Lung (tissue), 12 donors: Measurements from ENCODE around the gene COBL. TPM values are rescaled to one million over a fixed set of nuclear protein-coding genes. Genes with fewer than 3 reads are reported as not detected.
A peak's percentile ranks its signal among the peaks of the same experiment; 100 is the strongest.

Experiments used
- ATAC-seq: fragments of 200-7000 bp; cut with Tn5 transposase; one replicate; pipeline ENCODE4 v1.9.1; 2020; ENCODE audit warnings: moderate number of reproducible peaks; ENCODE audit not compliant: insufficient read depth, low FRiP score
- DNase-seq, 3 donors: peaks; one replicate each; pipeline ENCODE4 v3.0.0-alpha.2; 2013 to 2017
- H3K27ac ChIP-seq, 2 donors: one replicate each; pipeline ENCODE4 v1.5.1; 2013; ENCODE audit warnings: mild to moderate bottlenecking in 2 of 2, moderate library complexity in 2 of 2, control low read depth in 1 of 2, inconsistent platforms in 1 of 2, low read depth in 1 of 2, low read length in 1 of 2
- H3K27me3 ChIP-seq, 3 donors: one replicate each; pipeline ENCODE4 v1.5.1; 2013; ENCODE audit warnings: low read length in 2 of 3; ENCODE audit not compliant: control insufficient read depth in 3 of 3, insufficient read depth in 3 of 3
- H3K36me3 ChIP-seq, 4 donors: one replicate each; pipeline ENCODE4 v1.5.1; 2013; ENCODE audit warnings: low read length in 4 of 4, mild to moderate bottlenecking in 1 of 4, moderate library complexity in 1 of 4; ENCODE audit not compliant: control insufficient read depth in 4 of 4, insufficient read depth in 4 of 4
- H3K4me1 ChIP-seq, 5 donors: one replicate each; pipeline ENCODE4 v1.5.1; 2013; ENCODE audit warnings: low read length in 5 of 5, mild to moderate bottlenecking in 2 of 5, moderate library complexity in 1 of 5; ENCODE audit not compliant: control insufficient read depth in 5 of 5, insufficient read depth in 5 of 5
- H3K4me3 ChIP-seq: one replicate; pipeline ENCODE4 v1.5.1; 2013; ENCODE audit warnings: mild to moderate bottlenecking, control low read depth, moderate library complexity
- H3K9ac ChIP-seq, 2 donors: one replicate each; pipeline ENCODE4 v1.5.1; 2013; ENCODE audit warnings: low read length in 2 of 2, control low read depth in 1 of 2; ENCODE audit not compliant: insufficient read depth in 1 of 2
- H3K9me3 ChIP-seq, 4 donors: one replicate each; pipeline ENCODE4 v1.5.1; 2013; ENCODE audit warnings: low read length in 3 of 4, mild to moderate bottlenecking in 1 of 4, moderate library complexity in 1 of 4; ENCODE audit not compliant: control insufficient read depth in 4 of 4, insufficient read depth in 3 of 4
- CTCF ChIP-seq: IDR thresholded peaks from 2 replicates; pipeline ENCODE4 v1.5.1; 2012; ENCODE audit warnings: mild to moderate bottlenecking; ENCODE audit errors: control extremely low read depth, extremely low read depth
- WGBS, 2 donors: extraction: QIAGEN DNeasy Blood & Tissue Kit; methylation state at CpG; one replicate each; pipeline ENCODE4 v1.1.7; 2013; 5-methylcytosine and 5-hydroxymethylcytosine counted together
- polyA plus RNA-seq, 2 donors: library from polyadenylated mRNA; stranded (reverse); fragments of 200-250 nt; gene quantifications; one replicate each; pipeline ENCODE4 v1.2.1, GENCODE V29; 2013
- total RNA-seq, 2 donors: library from RNA; depleted of rRNA in 1 of 2; stranded (reverse); fragments of >200 nt in 1 of 2; gene quantifications; one replicate each; pipeline ENCODE4 v1.2.1, GENCODE V29; 2014 to 2021
- donor health status: control.
- donor health status: control.
- donor health status: Bipolar disorder and iron deficiency.
- donor health status: healthy.
- donor health status: DM: yes; HTN: yes; CAD: no.

COBL gene
- total and polyA plus RNA-seq, 4 donors, result 6.3 to 38.1 (median 15.0) TPM

- 76 to 87% methylated on average over 6 of the region's 6 CpGs for WGBS, 2 donors
- no peak for TF ChIP-seq CTCF
- Histone ChIP-seq H3K9ac (no peak overlapping the region), H3K27me3 (no peaks in the 10 kb centered on the region), H3K4me3 (no peak overlapping the region), H3K4me1 (peaks cover 0 to 2% (median 0%) of the 10 kb centered on the region in 5 donors), H3K9me3 (no peaks in the 10 kb centered on the region), H3K36me3 (no peaks in the 10 kb centered on the region), H3K27ac (no peak overlapping the region)
- DNase-seq, result peak in 2 of 3 donors; percentile 13 to 35
- no peak for ATAC-seq
Measured at GRCh38 chr7:51344406-51345138, 28.0 kb upstream of the COBL start.

- Histone ChIP-seq H3K9ac (no peak overlapping the region), H3K4me3 (no peak overlapping the region), H3K4me1 (peaks cover 0 to 2% (median 0%) of the 10 kb centered on the region in 5 donors), H3K9me3 (no peaks in the 10 kb centered on the region), H3K36me3 (no peaks in the 10 kb centered on the region), H3K27me3 (no peaks in the 10 kb centered on the region), H3K27ac (no peak overlapping the region)
- TF ChIP-seq CTCF, result no peak
- 93 to 96% methylated on average over 6 of the region's 6 CpGs for WGBS, 2 donors
- ATAC-seq, result no peak
- DNase-seq, result no peak
Measured at GRCh38 chr7:51340936-51341335, 24.3 kb upstream of the COBL start.

- Histone ChIP-seq H3K4me1 (peaks cover 0 to 2% (median 0%) of the 10 kb centered on the region in 5 donors), H3K36me3 (no peaks in the 10 kb centered on the region), H3K9me3 (no peaks in the 10 kb centered on the region), H3K27ac (no peak overlapping the region), H3K9ac (no peak overlapping the region), H3K4me3 (no peak overlapping the region), H3K27me3 (no peaks in the 10 kb centered on the region)
- ATAC-seq (peak; percentile 13), DNase-seq (no peak)
- 45 to 55% methylated on average over 9 of the region's 9 CpGs for WGBS, 2 donors
- no peak for TF ChIP-seq CTCF
Measured at GRCh38 chr7:51340029-51340838, 23.6 kb upstream of the COBL start.
